Prostate gland (tissue), 2 donors: ENCODE results near the gene AFF1.

ENCODE experiments used
- CTCF ChIP-seq, 4 experiments: fragments of 200-600 bp in 2 of 4; fragments of 450-650 bp in 2 of 4; sonication (generic) in 2 of 4; IDR thresholded peaks; 1 replicate in 3 of 4; 2 replicates in 1 of 4; pipeline ENCODE4 v1.5.1; 2016 to 2019; ENCODE audit warnings: antibody characterized with exemption in 4 of 4, mild to moderate bottlenecking in 2 of 4, moderate library complexity in 2 of 4
- POLR2A ChIP-seq: fragments of 450-650 bp; IDR thresholded peaks from one replicate; pipeline ENCODE4 v1.6.1; 2016; ENCODE audit warnings: antibody characterized with exemption, mild to moderate bottlenecking
- POLR2AphosphoS5 ChIP-seq: sonication (generic); formaldehyde crosslinking; IDR thresholded peaks from one replicate; pipeline ENCODE4 v1.6.1; 2017; ENCODE audit warnings: antibody characterized with exemption

- TF ChIP-seq CTCF (IDR thresholded peaks at IDR 0.05) (no peak), POLR2A (no peak), POLR2AphosphoS5 (no peak)
Measured at GRCh38 chr4:86890790-86891189, 44.0 kb upstream of the AFF1 start.
